ENCODE measurements around the gene RAD9A. TPM values are rescaled to one million over a fixed set of nuclear protein-coding genes. Genes with fewer than 3 reads are reported as not detected.
A peak's percentile ranks its signal among the peaks of the same experiment; 100 is the strongest.

Gene RAD9A
- total and polyA plus RNA-seq, 3 experiments from 2014 or later, result 9.4 to 38.8 (median 36.8) TPM

GRCh38 chr11:67413266-67413849, 21.6 kb downstream of the RAD9A start:
- Mint-ChIP-seq H3K4me3 (peak overlapping the region; percentile 3 to 74 (median 52)), H3K9me3 (no peaks in the 10 kb centered on the region), H3K36me3 (peaks cover 0 to 13% (median 0%) of the 10 kb centered on the region in 3 donors), H3K27ac (peak overlapping the region; percentile 17 to 80 (median 66)), H3K27me3 (no peaks in the 10 kb centered on the region), H3K4me1 (peaks cover 75 to 84% (median 75%) of the 10 kb centered on the region in 3 donors)
- Histone ChIP-seq H3K4me1 (ENCODE audit: insufficient read depth, low read length) (peaks cover 89% of the 10 kb centered on the region), H3K27me3 (ENCODE audit: insufficient read depth, low read length, poor library complexity, severe bottlenecking) (no peaks in the 10 kb centered on the region), H3K9me3 (ENCODE audit: low read length) (no peaks in the 10 kb centered on the region), H3K27ac (ENCODE audit: low read depth, low read length) (no peak overlapping the region), H3K36me3 (ENCODE audit: insufficient read depth, low read length) (no peaks in the 10 kb centered on the region), H3K4me3 (ENCODE audit: low read length) (no peak overlapping the region)
- ChIA-PET POLR2A (interaction anchor here (0.6 to 4.1 kb wide), 9 partner anchors 7 to 55 kb away, joined by 3 to 30 read pairs (median 9); partner anchors contain the start of genes CABP4, PPP1CA, PTPRCAP and RAD9A), CTCF (interaction anchor here (0.6 to 9.8 kb wide), 7 partner anchors 10 to 136 kb away, joined by 3 to 108 read pairs (median 4); partner anchors contain the start of genes PPP1CA, PTPRCAP and TBC1D10C)
- no peak for DNase-seq

- Histone ChIP-seq H3K4me1 (ENCODE audit: insufficient read depth, low read length) (peaks cover 86% of the 10 kb centered on the region), H3K4me3 (ENCODE audit: low read length) (peak within 1 kb of the TSS; percentile 51), H3K27ac (ENCODE audit: low read depth, low read length) (no peak within 1 kb of the TSS), H3K9me3 (ENCODE audit: low read length) (no peaks in the 10 kb centered on the region), H3K36me3 (ENCODE audit: insufficient read depth, low read length) (no peaks in the 10 kb centered on the region), H3K27me3 (ENCODE audit: insufficient read depth, low read length, poor library complexity, severe bottlenecking) (no peaks in the 10 kb centered on the region)
- peak in 1 of 5 donors; percentile 28 for DNase-seq
- Mint-ChIP-seq H3K36me3 (peaks cover 0 to under 1% (median 0%) of the 10 kb centered on the region in 3 donors), H3K27ac (peak within 1 kb of the TSS; percentile 87 to 98 (median 93)), H3K9me3 (no peaks in the 10 kb centered on the region), H3K4me3 (peak within 1 kb of the TSS; percentile 80 to 92 (median 87)), H3K27me3 (no peaks in the 10 kb centered on the region), H3K4me1 (peaks cover 68 to 81% (median 76%) of the 10 kb centered on the region in 3 donors)
- ChIA-PET CTCF (interaction anchor here (1.2 to 9.8 kb wide), 3 partner anchors 13 to 33 kb away, joined by 3 to 108 read pairs (median 6); partner anchors contain the start of genes PPP1CA, RPS6KB2 and TBC1D10C), POLR2A (interaction anchor here (1.6 to 5.9 kb wide), 5 partner anchors 13 to 92 kb away, joined by 5 to 111 read pairs (median 22); partner anchors contain the start of genes CDK2AP2, PPP1CA, PTPRCAP and RPS6KB2)
Observed at GRCh38 chr11:67415501-67416304, 23.9 kb downstream of the RAD9A start, which contains the start of gene CARNS1. Gene CARNS1 (plus strand): TSS chr11:67415678. CDS start chr11:67416200, 522 bp downstream.

DNA sequence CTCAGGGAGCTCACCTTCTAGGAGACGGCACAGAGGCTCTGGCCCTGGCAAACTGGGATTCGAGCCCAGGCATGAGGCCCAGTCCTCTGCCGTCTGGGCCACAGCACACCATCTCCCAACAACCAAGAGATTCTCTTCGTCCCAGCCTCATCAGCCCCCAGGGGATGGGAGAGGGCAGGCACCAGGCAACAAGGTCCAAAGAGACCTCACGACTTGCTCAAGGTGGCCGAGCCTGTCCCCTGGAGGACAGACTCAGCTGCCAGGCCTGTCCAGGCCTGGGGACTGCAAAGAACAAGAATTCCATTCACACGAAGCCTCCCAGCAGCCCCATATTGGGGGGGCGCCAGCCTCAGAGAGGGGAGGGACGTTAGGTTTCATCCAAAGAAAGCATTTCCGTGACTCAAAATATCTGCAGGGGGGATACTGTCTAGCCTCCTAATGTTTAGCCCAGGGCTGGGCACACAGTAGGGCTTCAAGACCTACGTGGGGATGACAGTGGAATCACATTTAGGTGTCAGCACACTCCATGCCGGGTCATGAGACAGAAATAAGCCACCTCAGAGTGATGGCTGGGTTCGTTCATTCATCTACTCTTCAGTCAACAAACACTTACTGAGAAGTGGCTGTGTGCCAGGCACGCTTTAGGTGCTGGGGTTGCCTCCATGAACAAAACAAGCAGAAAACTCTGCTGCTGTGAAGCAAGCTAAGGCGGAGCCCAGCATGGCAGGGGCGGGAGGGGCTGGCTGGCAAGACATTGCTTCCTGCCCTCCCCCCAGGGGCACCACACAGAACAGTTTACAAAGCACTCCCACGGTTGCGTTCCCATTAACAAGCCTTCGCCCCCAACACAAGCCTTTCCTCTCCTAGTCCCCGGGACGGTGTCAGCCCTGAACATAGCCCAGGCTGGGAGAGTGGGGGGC, 24.9 kb downstream of the RAD9A start:
- no peaks in the 10 kb centered on the region for H3K9me3 ChIP-seq (ENCODE audit: low read length)
- peak; percentile 70 to 93 (median 84) for DNase-seq
- Mint-ChIP-seq H3K36me3 (no peaks in the 10 kb centered on the region), H3K27ac (peak overlapping the region; percentile 87 to 99 (median 94)), H3K9me3 (no peaks in the 10 kb centered on the region), H3K4me3 (peak overlapping the region; percentile 74 to 92 (median 87)), H3K27me3 (no peaks in the 10 kb centered on the region), H3K4me1 (peaks cover 62 to 76% (median 70%) of the 10 kb centered on the region in 3 donors)
- peak overlapping the region; percentile 32 for H3K27ac ChIP-seq (ENCODE audit: low read depth, low read length)
- ChIA-PET CTCF (interaction anchor here (1.1 to 9.8 kb wide), 5 partner anchors 12 to 59 kb away, joined by 3 to 108 read pairs (median 4); partner anchors contain the start of genes PPP1CA, PTPRCAP, RPS6KB2 and TBC1D10C), POLR2A (interaction anchor here (0.8 to 5.9 kb wide), 9 partner anchors 8 to 91 kb away, joined by 3 to 111 read pairs (median 5); partner anchors contain the start of genes AIP, CDK2AP2, PPP1CA and PTPRCAP)
- H3K4me1 ChIP-seq (ENCODE audit: insufficient read depth, low read length), result peaks cover 80% of the 10 kb centered on the region
- no peaks in the 10 kb centered on the region for H3K27me3 ChIP-seq (ENCODE audit: insufficient read depth, low read length, poor library complexity, severe bottlenecking)
- peak overlapping the region; percentile 43 for H3K4me3 ChIP-seq (ENCODE audit: low read length)
- no peaks in the 10 kb centered on the region for H3K36me3 ChIP-seq (ENCODE audit: insufficient read depth, low read length)

DNA sequence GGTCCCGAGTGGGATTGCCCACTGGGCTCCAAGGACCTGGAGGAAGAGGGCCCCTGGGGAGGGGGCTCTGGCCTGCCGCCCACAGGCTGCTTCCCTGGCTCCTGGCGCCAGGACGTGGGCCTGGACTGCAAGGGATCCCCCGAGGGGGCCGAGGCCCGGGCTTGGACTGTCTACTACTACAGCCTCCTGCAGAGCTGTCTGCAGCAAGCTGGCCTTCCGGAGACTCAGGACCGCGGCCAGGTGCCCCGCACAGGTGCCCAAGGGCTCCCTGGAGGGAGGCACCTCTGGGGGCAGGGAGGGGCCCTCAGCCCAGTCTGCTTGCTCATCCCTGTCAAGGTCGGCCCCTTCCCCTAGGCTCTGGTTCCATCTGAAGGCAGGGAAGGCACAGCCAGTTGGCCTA, 25.6 kb downstream of the RAD9A start:
- no peaks in the 10 kb centered on the region for H3K27me3 ChIP-seq (ENCODE audit: insufficient read depth, low read length, poor library complexity, severe bottlenecking)

GRCh38 chr11:67418476-67419281, 26.9 kb downstream of the RAD9A start:
- Histone ChIP-seq H3K27me3 (ENCODE audit: insufficient read depth, low read length, poor library complexity, severe bottlenecking) (no peaks in the 10 kb centered on the region), H3K36me3 (ENCODE audit: insufficient read depth, low read length) (no peaks in the 10 kb centered on the region), H3K4me3 (ENCODE audit: low read length) (peak overlapping the region; percentile 58), H3K9me3 (ENCODE audit: low read length) (no peaks in the 10 kb centered on the region), H3K4me1 (ENCODE audit: insufficient read depth, low read length) (peaks cover 60% of the 10 kb centered on the region), H3K27ac (ENCODE audit: low read depth, low read length) (no peak overlapping the region)
- H3K9me3 Mint-ChIP-seq, result no peaks in the 10 kb centered on the region
- no peaks in the 10 kb centered on the region for H3K27me3 Mint-ChIP-seq
- peak overlapping the region; percentile 73 to 83 (median 80) for H3K4me3 Mint-ChIP-seq
- peak in 2 of 5 donors; percentile 64 to 70 for DNase-seq
- no peaks in the 10 kb centered on the region for H3K36me3 Mint-ChIP-seq
- POLR2A ChIA-PET, result interaction anchor here (1.1 to 5.9 kb wide), 7 partner anchors 10 to 65 kb away, joined by 5 to 111 read pairs (median 22); partner anchors contain the start of genes POLD4, PPP1CA, PTPRCAP and RPS6KB2
- H3K27ac Mint-ChIP-seq, result peak overlapping the region; percentile 47 to 89 (median 81)
- CTCF ChIA-PET, result interaction anchor here (0.9 to 9.8 kb wide), 5 partner anchors 10 to 50 kb away, joined by 3 to 108 read pairs (median 6); partner anchors contain the start of genes PPP1CA, TBC1D10C and TMEM134
- peaks cover 48 to 66% (median 58%) of the 10 kb centered on the region in 3 donors for H3K4me1 Mint-ChIP-seq

More for the DNA sequence above, 25.6 kb downstream of the RAD9A start:
- peak overlapping the region in 7 of 8 donors; percentile 74 to 99 (median 89) for H3K27ac Mint-ChIP-seq
- H3K27me3 Mint-ChIP-seq, result no peaks in the 10 kb centered on the region
- no peaks in the 10 kb centered on the region for H3K36me3 Mint-ChIP-seq
- peak overlapping the region in 3 of 7 donors; percentile 65 to 85 (median 74) for H3K4me3 Mint-ChIP-seq
- no peaks in the 10 kb centered on the region for H3K36me3 ChIP-seq (ENCODE audit: insufficient read depth, low read length)
- peak overlapping the region; percentile 32 for H3K27ac ChIP-seq (ENCODE audit: low read depth, low read length)
- ChIA-PET CTCF (interaction anchor here (1.1 to 9.8 kb wide), 5 partner anchors 14 to 60 kb away, joined by 3 to 108 read pairs (median 5); partner anchors contain the start of genes PPP1CA, PTPRCAP and TBC1D10C), POLR2A (interaction anchor here (0.8 to 5.9 kb wide), 10 partner anchors 9 to 90 kb away, joined by 3 to 111 read pairs (median 5); partner anchors contain the start of genes AIP, CDK2AP2, PPP1CA and PTPRCAP)
- no peaks in the 10 kb centered on the region for H3K9me3 Mint-ChIP-seq
- H3K9me3 ChIP-seq (ENCODE audit: low read length), result no peaks in the 10 kb centered on the region
- peaks cover 54 to 71% (median 63%) of the 10 kb centered on the region in 3 donors for H3K4me1 Mint-ChIP-seq
- peak in 1 of 5 donors; percentile 30 for DNase-seq
- peaks cover 73% of the 10 kb centered on the region for H3K4me1 ChIP-seq (ENCODE audit: insufficient read depth, low read length)
- H3K4me3 ChIP-seq (ENCODE audit: low read length), result peak overlapping the region; percentile 43

GRCh38 chr11:67419325-67420049, 27.7 kb downstream of the RAD9A start:
- H3K4me1 Mint-ChIP-seq, result peaks cover 47 to 66% (median 57%) of the 10 kb centered on the region in 3 donors
- Histone ChIP-seq H3K4me1 (ENCODE audit: insufficient read depth, low read length) (peaks cover 58% of the 10 kb centered on the region), H3K27me3 (ENCODE audit: insufficient read depth, low read length, poor library complexity, severe bottlenecking) (no peaks in the 10 kb centered on the region), H3K4me3 (ENCODE audit: low read length) (peak overlapping the region; percentile 58), H3K9me3 (ENCODE audit: low read length) (no peaks in the 10 kb centered on the region), H3K27ac (ENCODE audit: low read depth, low read length) (no peak overlapping the region), H3K36me3 (ENCODE audit: insufficient read depth, low read length) (no peaks in the 10 kb centered on the region)
- CTCF ChIA-PET, result interaction anchor here (0.7 to 9.8 kb wide), 6 partner anchors 11 to 74 kb away, joined by 3 to 108 read pairs (median 8); partner anchors contain the start of genes PPP1CA, PTPRCAP, TBC1D10C and TMEM134
- peak overlapping the region; percentile 75 to 90 (median 83) for H3K4me3 Mint-ChIP-seq
- no peak for DNase-seq
- no peaks in the 10 kb centered on the region for H3K27me3 Mint-ChIP-seq
- H3K27ac Mint-ChIP-seq, result peak overlapping the region; percentile 78 to 91 (median 86)
- no peaks in the 10 kb centered on the region for H3K9me3 Mint-ChIP-seq
- no peaks in the 10 kb centered on the region for H3K36me3 Mint-ChIP-seq
- POLR2A ChIA-PET, result interaction anchor here (0.7 to 5.9 kb wide), 8 partner anchors 9 to 66 kb away, joined by 4 to 111 read pairs (median 14); partner anchors contain the start of genes POLD4, PPP1CA, PTPRCAP and RPS6KB2

Measured in CD8-positive, alpha-beta memory T cell (primary cell).